ENCODE results near the gene KCNQ1. TPM values are rescaled to one million over a fixed set of nuclear protein-coding genes. Genes with fewer than 3 reads are reported as not detected.

KCNQ1 gene
- total and polyA plus RNA-seq, 2 of the 13 experiments (the other 11 are each of a cell fraction or from before 2014, with no cell fraction given), result 0.02 to 0.08 TPM

DNA sequence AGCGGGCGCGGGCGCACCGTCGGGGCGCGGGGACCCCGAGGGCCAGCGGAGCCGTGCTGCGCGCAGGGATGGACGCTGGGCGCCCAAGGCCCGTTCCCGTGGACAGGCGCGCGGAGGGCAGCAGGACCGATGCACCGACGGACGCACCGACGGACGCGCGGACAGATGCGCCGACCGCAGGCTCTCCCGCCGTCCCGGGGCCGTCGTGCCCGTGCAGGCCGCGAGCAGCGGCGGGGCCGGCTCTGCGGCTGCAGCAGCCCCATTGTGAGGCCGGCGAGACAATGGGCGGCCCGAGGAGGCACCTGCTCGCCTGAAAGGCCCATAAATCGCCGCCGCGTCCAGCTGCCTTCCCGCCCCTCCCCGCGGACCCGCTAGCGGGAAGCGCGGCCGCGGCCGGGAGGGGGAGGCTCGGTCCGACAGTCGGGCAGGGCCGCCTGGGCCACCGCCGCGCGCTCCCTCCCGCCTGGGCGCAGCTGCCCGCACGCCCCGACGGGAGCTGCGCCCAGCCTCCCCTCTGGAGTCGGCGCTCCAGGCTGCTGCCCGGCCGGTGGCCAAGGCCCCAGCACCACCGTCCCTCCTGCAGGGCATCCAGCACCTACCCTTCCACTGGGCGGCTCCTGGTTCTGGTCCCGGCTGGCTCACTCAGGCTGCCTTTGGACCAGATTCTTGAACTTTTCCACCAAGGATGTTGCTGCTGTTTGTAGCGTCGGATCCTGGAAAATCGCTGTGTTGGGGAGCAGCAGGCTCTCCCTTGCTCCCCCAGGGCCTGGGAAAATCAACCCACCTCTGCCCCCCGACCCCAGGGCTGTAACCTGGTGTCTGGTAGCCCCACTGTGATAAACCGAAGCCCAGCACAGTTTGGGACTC is 425.0 kb downstream of the KCNQ1 start:
- H3K4me1 ChIP-seq (ENCODE audit: insufficient read depth, low read length), result no peaks in the 10 kb centered on the region
- no peaks in the 10 kb centered on the region for H3K36me3 ChIP-seq (replicated peaks in 1 of 2; ENCODE audit: control insufficient read depth in 1 of 2, insufficient read depth in 2 of 2, low read length in 2 of 2)
- ChIA-PET POLR2A (no interaction called here), CTCF (ENCODE audit: low intra/inter-chr PET ratio, low total read pairs) (no interaction called here)
- H3K27me3 ChIP-seq (ENCODE audit: control insufficient read depth in 1 of 2, insufficient read depth in 2 of 2, low read length in 2 of 2), result peaks cover 1 to 22% of the 10 kb centered on the region in 2 experiments
- H3K79me2 ChIP-seq (ENCODE audit: insufficient read depth, low read length), result no peaks in the 10 kb centered on the region
- no peak overlapping the region for H2AFZ ChIP-seq (ENCODE audit: low read length)
- in situ Hi-C loops (cut with HindIII; ENCODE audit: extremely low pct_ligation_motif_present, low pct_unique_long_range_greater_than_20kb), result no loop called here
- H4K20me1 ChIP-seq (ENCODE audit: insufficient read depth, low read length), result peaks cover 4% of the 10 kb centered on the region; the same call in 1 of the 2 replicates
- no TSS peak for BruUV-seq (replicated peaks)
- ATAC-seq (no peak), DNase-seq (ENCODE audit: low spot score) (no peak), FAIRE-seq (no peak)
- no peak for TF ChIP-seq ZNF547 (CRISPR knock-in tag; IDR thresholded peaks at IDR 0.05)
- TF ChIP-seq ATF7-NPFF (CRISPR knock-in tag; IDR thresholded peaks at IDR 0.05; ENCODE audit: low read depth), result no peak
- TF ChIP-seq, protein P1, sequence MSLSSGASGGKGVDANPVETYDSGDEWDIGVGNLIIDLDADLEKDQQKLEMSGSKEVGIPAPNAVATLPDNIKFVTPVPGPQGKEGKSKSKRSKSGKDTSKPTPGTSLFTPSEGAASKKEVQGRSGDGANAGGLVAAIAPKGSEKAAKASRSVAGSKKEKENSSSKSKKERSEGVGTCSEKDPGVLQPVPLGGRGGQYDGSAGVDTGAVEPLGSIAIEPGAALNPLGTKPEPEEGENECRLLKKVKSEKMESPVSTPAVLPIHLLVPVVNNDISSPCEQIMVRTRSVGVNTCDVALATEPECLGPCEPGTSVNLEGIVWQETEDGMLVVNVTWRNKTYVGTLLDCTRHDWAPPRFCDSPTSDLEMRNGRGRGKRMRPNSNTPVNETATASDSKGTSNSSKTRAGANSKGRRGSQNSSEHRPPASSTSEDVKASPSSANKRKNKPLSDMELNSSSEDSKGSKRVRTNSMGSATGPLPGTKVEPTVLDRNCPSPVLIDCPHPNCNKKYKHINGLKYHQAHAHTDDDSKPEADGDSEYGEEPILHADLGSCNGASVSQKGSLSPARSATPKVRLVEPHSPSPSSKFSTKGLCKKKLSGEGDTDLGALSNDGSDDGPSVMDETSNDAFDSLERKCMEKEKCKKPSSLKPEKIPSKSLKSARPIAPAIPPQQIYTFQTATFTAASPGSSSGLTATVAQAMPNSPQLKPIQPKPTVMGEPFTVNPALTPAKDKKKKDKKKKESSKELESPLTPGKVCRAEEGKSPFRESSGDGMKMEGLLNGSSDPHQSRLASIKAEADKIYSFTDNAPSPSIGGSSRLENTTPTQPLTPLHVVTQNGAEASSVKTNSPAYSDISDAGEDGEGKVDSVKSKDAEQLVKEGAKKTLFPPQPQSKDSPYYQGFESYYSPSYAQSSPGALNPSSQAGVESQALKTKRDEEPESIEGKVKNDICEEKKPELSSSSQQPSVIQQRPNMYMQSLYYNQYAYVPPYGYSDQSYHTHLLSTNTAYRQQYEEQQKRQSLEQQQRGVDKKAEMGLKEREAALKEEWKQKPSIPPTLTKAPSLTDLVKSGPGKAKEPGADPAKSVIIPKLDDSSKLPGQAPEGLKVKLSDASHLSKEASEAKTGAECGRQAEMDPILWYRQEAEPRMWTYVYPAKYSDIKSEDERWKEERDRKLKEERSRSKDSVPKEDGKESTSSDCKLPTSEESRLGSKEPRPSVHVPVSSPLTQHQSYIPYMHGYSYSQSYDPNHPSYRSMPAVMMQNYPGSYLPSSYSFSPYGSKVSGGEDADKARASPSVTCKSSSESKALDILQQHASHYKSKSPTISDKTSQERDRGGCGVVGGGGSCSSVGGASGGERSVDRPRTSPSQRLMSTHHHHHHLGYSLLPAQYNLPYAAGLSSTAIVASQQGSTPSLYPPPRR (CRISPR knock-in tag; IDR thresholded peaks at IDR 0.05; ENCODE audit: borderline replicate concordance), result no peak
- no peak for TF ChIP-seq REL (CRISPR knock-in tag; conservative IDR thresholded peaks at IDR 0.05)
- TF ChIP-seq, protein P2, sequence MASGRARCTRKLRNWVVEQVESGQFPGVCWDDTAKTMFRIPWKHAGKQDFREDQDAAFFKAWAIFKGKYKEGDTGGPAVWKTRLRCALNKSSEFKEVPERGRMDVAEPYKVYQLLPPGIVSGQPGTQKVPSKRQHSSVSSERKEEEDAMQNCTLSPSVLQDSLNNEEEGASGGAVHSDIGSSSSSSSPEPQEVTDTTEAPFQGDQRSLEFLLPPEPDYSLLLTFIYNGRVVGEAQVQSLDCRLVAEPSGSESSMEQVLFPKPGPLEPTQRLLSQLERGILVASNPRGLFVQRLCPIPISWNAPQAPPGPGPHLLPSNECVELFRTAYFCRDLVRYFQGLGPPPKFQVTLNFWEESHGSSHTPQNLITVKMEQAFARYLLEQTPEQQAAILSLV (CRISPR knock-in tag; IDR thresholded peaks at IDR 0.05; ENCODE audit: borderline replicate concordance), result no peak
- TF ChIP-seq ZNF230 (CRISPR knock-in tag; IDR thresholded peaks at IDR 0.05), result no peak
- TF ChIP-seq, protein P3, sequence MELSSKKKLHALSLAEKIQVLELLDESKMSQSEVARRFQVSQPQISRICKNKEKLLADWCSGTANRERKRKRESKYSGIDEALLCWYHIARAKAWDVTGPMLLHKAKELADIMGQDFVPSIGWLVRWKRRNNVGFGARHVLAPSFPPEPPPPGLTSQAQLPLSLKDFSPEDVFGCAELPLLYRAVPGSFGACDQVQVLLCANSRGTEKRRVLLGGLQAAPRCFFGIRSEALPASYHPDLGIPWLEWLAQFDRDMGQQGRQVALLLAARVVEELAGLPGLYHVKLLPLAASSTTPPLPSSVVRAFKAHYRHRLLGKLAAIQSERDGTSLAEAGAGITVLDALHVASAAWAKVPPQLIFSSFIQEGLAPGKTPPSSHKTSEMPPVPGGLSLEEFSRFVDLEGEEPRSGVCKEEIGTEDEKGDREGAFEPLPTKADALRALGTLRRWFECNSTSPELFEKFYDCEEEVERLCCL (CRISPR knock-in tag; IDR thresholded peaks at IDR 0.05; ENCODE audit: borderline replicate concordance), result no peak
- TF ChIP-seq MLLT10 (CRISPR knock-in tag; IDR thresholded peaks at IDR 0.05), result no peak
- intact Hi-C loops (cut with micrococcal nuclease; ENCODE audit: unreplicated experiment), result no loop called here
- no peak overlapping the region for H3K9ac ChIP-seq (ENCODE audit: insufficient read depth, low read depth, low read length)
- H3K4me3 ChIP-seq (replicated peaks in 1 of 3; ENCODE audit: insufficient read depth in 1 of 3, low read depth in 2 of 3, low read length in 3 of 3), result no peak overlapping the region
- 84% methylated on average over 49 of the region's 90 CpGs for WGBS (ENCODE audit: low lambda C conversion rate)
- H3K9me3 ChIP-seq (ENCODE audit: low read length), result no peaks in the 10 kb centered on the region
- no peak overlapping the region for H3K4me2 ChIP-seq (ENCODE audit: low read depth, low read length)
- H3K27ac ChIP-seq (ENCODE audit: extremely low read length, insufficient read depth, low read length), result no peak overlapping the region

Data from HepG2 (cell line).